HG03103 (cell line): ENCODE data around the gene DNAH6.
"Not testable (repeated sequence)": the region's sequence is repeated elsewhere in the genome, so short reads cannot be mapped to it uniquely, and the experiment has no call there.

Experiments used
- ATAC-seq: cut with Tn5 transposase; IDR thresholded peaks from one replicate; pipeline ENCODE4 v1.9.1; 2021; ENCODE audit warnings: low read depth; ENCODE audit not compliant: unreplicated experiment

Gene DNAH6

DNA sequence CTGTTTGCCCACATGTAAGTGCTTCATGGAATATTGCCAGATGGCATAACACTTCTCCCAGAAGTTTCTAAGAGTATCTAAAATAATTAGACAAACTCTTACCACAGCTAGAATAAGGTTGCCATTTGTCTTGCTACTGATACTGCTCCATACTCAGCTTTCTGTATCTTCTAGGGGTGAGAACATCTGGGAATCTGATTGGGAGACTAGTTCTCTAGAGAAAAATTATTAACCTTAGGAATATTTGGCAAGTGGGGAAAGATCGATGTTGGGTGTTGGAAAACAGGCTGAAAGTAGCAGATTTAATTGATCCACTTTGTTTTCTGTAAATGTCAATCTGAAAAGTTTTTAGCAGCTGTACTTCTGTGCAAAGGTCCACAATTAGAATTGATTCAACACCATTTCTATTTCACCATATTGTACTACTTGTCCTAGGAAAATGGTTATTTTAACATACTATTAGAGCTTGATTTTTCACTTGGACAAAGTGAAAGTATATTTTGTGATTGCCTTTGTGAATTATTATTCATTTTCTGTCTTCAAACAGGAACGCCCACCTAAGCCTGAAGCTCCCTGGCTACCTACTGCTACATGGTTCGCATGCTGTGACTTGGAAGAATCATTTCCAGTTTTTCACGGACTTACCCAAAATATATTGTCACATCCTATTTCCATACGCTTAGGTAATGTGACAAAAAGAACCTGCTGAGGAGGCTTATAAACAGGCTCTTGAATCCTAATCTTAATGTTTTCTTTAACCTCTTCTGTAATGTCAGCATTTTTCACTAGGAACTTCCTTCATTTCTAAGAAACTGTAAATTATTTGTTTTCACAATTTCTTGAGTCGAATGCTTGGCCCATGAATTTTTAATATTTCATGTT, 216.8 kb downstream of the DNAH6 start:
- ATAC-seq = no peak

DNA sequence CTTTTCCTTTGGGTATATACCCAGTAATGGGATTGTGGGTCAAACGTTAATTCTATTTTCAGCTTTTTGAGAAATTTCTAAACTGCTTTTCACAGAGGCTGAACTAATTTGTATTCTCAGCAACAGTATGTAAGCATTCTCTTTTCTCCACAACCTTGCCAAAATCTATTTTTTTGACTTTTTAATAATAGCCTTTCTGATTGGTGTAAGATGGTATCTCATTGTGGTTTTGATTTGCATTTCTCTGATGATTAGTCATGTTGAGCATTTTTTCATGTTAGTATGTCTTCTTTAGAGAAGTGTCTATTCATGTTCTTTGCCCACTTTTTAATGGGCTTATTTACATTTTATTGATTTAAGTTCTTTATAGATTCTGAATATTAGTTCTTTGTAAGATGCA, 219.1 kb downstream of the DNAH6 start:
- ATAC-seq = no peak

DNA sequence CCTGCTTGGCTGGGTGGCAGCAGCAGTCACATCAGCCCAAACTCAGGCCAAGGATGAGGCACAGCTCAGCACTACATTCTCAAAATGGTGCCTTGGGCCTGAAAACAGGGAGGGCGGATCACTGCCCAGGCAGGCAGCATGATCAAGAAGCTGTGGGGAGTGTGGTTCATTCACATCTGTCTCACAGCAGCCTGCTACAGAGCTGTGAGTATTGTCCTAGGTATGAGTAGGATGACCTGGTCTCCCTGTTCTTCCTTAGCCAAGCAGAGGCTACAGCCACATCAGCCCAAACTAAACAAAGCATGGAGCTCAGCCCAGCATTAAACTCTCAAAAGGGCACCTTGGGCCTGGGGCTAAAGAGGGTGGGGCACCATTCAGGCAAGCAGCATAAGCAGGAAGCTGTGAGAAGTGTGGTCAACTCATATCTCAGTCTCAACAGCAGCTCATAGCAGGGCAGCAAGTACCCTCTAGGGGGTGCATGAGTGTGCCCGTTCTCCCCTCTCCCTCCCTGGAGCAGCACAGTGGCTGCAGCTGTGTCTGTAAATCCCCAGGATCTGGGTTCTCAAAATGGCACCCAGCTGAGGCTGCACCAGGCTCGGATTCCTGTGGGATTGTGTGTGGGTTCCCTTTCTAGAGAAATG, 225.0 kb downstream of the DNAH6 start:
- peak; percentile 94 for ATAC-seq

GRCh38 chr2:84748341-84748740, 232.0 kb downstream of the DNAH6 start:
- ATAC-seq = no peak

- ATAC-seq = no peak
These were observed 233.1 kb downstream of the DNAH6 start for GRCh38 chr2:84749442-84749841.

GRCh38 chr2:84755096-84755495, 238.8 kb downstream of the DNAH6 start:
- ATAC-seq = no peak

GRCh38 chr2:84757648-84758047, 241.3 kb downstream of the DNAH6 start:
- ATAC-seq = no peak

DNA sequence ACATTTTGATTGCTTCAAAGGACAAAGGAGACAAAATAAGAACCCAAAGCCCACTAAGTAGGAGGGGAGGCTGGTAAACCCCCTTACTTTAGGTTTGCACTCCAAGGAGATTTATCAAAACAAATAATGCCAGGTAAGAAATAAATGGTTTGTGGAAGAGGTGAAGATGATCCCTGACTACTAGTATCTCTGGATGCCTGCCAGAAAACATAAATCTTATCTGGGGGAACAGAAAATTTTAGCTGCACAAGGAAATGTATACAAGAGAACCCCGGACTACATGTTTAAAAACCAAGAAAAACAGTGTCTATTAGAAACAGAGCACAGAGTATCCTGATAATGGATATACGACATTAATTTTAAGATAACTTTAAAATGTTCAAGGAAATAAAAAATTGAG, 250.5 kb downstream of the DNAH6 start:
- ATAC-seq = no peak

- no peak for ATAC-seq
These were observed 252.5 kb downstream of the DNAH6 start for GRCh38 chr2:84768840-84769239.

DNA sequence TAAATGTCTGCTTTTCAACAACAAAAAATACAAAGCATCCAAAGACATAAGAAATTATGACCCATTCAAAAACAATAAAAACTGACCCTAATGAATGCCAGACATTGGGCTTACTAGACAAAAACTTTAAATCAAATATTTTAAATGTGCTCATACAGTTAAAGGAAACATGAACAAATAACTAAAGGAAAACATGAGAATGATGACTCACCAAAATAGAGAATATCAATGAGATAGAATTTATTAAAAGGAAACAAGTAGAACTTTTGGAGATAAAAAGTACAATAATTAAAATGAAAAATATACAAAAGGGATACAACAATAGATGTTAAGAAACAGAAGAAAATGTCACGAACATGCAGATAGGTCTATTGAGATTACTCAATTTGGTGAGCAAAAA, 254.0 kb downstream of the DNAH6 start:
- ATAC-seq = no peak

GRCh38 chr2:84771251-84771650, 255.0 kb downstream of the DNAH6 start:
- no peak for ATAC-seq

DNA sequence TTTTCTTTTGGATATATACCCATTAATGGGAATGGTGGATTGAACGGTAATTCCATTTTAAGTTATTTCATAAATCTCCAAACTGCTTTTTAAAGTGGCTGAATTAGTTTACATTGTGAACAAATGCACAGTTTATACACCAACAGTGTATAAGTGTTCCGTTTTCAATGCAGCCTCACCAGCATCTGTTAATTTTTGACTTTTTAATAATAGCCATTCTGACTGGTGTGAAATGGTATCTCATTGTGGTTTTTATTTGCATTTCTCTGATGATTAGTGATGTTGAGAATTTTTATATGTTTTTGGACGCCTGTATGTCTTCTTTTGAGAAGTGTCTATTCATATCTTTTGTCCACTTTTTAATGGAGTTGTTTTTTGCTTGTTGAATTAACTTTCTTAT, 257.3 kb downstream of the DNAH6 start:
- not testable (repeated sequence) for ATAC-seq

DNA sequence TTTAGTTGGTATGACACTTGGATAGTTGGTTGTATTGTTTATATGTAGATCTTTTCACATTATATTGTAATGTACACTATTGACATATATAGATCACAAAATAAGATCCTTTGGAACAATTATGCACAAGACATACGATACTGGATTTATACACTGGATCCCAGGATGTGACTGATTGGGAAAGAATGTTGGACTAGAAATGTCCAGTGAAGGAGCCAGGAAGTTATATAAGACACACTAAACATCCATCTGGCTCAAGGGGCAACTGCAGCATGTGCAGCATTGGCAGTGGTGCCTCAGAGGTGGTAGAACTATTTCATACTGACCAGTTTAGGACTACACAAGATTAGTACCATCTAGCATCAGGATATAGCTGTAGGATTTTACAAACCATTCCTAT, 259.7 kb downstream of the DNAH6 start:
- no peak for ATAC-seq

DNA sequence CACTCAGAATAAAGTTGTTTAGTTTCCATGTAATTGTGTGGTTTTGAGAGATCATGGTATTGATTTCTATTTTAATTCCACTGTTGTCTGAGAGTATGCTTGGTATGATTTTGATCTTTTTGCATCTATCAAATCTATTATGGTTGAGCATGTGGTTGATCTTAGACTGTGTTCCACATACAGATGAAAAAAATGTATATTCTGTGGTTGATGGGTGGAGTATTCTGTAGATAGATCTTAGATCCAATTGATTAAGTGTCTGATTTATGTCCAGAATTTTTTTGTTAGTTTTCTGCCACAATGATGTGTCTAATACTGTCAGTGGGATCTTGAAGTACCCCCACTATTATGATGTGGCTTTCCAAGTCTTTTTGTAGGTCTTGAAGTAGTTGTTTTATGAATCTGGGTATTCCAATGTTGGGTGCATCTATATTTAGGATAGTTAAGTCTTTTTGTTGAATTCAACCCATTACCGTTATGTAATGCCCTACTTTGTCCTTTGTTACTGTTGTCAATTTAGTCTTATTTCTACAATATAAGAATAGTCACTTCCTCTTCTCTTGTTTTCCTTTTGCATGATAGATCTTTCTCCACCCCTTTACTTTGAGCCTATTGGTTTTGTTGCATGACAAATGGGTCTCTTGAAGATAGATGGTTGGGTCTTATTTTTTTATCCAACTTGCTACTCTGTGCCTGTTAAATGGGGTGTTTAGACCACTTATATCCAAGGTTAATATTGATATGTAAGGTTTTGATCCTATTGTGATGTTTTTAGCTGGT, 262.8 kb downstream of the DNAH6 start:
- ATAC-seq = no peak

GRCh38 chr2:84779781-84780180, 263.5 kb downstream of the DNAH6 start:
- no peak for ATAC-seq

GRCh38 chr2:84781942-84782716, 265.8 kb downstream of the DNAH6 start:
- peak; percentile 73 for ATAC-seq

DNA sequence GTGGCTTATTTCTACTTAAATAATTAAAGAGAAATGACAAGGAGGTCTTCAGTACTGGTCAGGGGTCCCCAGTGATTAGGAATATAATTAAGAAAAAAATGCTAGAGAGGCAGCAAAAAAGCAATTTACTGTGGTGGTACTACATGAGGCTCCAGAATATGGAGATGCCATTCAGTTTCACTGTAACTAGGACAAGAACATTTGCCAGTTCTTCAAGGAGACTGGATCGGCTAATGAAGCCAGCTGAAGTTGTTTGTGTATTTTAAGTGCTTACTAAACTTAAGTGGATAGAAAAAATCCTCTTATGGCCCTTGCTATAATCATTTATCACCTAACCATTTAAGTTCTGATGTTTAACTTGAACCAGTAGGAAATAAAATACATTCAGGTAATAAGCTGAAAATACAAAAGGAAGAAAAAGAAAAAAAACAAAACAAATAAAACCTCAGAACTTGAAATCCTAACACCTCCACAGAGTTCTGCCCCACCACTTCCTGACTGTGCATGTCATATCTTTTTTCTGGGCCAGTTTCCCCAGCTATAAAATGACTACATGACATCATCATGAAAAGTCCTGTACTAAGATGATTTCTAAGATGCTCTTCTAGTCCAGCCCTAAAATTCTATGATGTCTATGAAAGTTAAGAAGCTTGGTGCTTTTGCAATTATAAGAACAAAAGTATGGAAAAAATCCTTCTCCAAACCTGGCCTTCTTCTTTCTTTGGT, 266.6 kb downstream of the DNAH6 start:
- ATAC-seq = no peak

DNA sequence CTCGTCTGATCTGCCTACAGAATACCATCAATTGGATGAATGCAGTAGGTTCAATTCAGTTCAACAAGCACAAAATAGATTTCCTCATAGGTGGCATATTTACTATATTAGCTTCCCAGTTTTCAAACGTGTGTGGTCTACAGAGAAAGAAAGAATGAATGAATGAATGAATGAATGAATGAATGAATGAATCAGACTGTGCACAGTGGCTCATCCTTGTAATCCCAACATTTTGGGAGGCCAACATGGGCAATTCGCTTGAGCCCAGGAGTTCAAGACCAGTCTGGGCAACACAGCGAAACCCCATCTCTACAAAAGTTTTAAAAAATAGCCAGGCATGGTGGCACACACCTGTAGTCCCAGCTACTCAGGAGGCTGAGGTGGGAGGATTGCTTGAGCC, 269.7 kb downstream of the DNAH6 start:
- no peak for ATAC-seq

DNA sequence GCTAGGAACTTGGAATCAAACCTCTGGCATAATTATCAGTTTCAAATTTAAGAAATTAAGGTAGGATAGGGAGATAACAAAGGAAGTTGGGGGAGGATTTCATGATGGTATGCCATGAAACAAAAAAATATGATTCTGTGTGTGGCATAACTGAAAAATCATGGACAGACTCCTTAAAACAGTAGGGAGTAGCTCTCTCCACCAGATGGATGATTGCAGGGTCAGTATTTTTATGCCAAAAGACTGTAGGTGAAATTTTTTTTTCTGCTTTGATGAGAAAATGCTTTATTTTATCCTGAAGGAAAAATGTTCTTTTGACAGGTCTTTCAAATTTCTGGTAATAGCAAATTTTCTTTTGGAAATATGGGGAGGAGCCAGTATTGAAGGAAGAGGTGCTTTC, 270.3 kb downstream of the DNAH6 start:
- no peak for ATAC-seq

GRCh38 chr2:84788027-84788426, 271.7 kb downstream of the DNAH6 start:
- ATAC-seq = no peak
